ENCODE measurements around the gene KIFC3. TPM values are rescaled to one million over a fixed set of nuclear protein-coding genes. Genes with fewer than 3 reads are reported as not detected.

KIFC3 gene
- total RNA-seq, 4 donors from 2014 or later: 111 to 219 (median 153) TPM

DNA sequence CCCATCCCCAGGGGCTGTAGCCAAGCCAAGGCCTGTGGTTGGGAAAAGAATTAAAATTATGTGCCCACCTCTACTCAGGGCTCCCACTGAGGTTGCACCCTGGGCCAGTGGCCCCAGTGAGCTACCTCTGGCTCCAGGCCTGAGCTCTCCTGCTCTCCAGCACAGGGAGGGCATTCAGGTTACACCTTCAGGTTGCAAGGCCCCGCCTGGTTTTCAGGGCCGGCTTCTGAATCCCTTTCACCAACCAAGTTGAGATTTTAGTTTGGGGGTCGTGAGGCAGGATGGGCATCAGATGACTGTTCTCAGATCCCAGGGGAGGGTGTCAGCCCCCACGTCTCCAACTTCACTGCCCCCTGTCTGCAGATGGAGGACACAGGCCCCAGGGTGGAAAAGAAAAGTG, 74.7 kb downstream of the KIFC3 start:
- WGBS: 72% methylated on average over 4 of the region's 4 CpGs
- DNase-seq (ENCODE audit: low spot score in 2 of 2): no peak
- no peaks in the 10 kb centered on the region for H3K27me3 ChIP-seq

GRCh38 chr16:57726433-57726947, 75.8 kb downstream of the KIFC3 start:
- no peak for DNase-seq (ENCODE audit: low spot score in 2 of 2)
- H3K4me1 ChIP-seq: no peaks in the 10 kb centered on the region
- no peaks in the 10 kb centered on the region for H3K36me3 ChIP-seq
- 84% methylated on average over 7 of the region's 7 CpGs for WGBS
- H3K27me3 ChIP-seq: no peaks in the 10 kb centered on the region
- H3K9me3 ChIP-seq: no peaks in the 10 kb centered on the region
- no peak overlapping the region for H3K4me3 ChIP-seq
- TF ChIP-seq POLR2A (IDR thresholded peaks at IDR 0.05) (no peak), POLR2AphosphoS5 (IDR thresholded peaks at IDR 0.05) (no peak), EP300 (IDR thresholded peaks at IDR 0.05) (no peak)
- TF ChIP-seq, protein P1, sequence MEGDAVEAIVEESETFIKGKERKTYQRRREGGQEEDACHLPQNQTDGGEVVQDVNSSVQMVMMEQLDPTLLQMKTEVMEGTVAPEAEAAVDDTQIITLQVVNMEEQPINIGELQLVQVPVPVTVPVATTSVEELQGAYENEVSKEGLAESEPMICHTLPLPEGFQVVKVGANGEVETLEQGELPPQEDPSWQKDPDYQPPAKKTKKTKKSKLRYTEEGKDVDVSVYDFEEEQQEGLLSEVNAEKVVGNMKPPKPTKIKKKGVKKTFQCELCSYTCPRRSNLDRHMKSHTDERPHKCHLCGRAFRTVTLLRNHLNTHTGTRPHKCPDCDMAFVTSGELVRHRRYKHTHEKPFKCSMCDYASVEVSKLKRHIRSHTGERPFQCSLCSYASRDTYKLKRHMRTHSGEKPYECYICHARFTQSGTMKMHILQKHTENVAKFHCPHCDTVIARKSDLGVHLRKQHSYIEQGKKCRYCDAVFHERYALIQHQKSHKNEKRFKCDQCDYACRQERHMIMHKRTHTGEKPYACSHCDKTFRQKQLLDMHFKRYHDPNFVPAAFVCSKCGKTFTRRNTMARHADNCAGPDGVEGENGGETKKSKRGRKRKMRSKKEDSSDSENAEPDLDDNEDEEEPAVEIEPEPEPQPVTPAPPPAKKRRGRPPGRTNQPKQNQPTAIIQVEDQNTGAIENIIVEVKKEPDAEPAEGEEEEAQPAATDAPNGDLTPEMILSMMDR (IDR thresholded peaks at IDR 0.05): no peak
- H3K27ac ChIP-seq: no peak overlapping the region

More for the DNA sequence above, 74.7 kb downstream of the KIFC3 start:
- Histone ChIP-seq H3K9me3 (no peaks in the 10 kb centered on the region), H3K27ac (no peak overlapping the region), H3K4me3 (no peak overlapping the region), H3K36me3 (no peaks in the 10 kb centered on the region), H3K4me1 (no peaks in the 10 kb centered on the region)
- TF ChIP-seq, protein P1 (IDR thresholded peaks at IDR 0.05): no peak
- TF ChIP-seq EP300 (IDR thresholded peaks at IDR 0.05) (no peak), POLR2AphosphoS5 (IDR thresholded peaks at IDR 0.05) (no peak), POLR2A (IDR thresholded peaks at IDR 0.05) (no peak)

- Histone ChIP-seq H3K36me3 (no peaks in the 10 kb centered on the region), H3K27ac (no peak overlapping the region), H3K4me3 (no peak overlapping the region), H3K9me3 (no peaks in the 10 kb centered on the region), H3K27me3 (no peaks in the 10 kb centered on the region), H3K4me1 (no peaks in the 10 kb centered on the region)
- WGBS: 91% methylated on average over 28 of the region's 30 CpGs
- TF ChIP-seq POLR2A (IDR thresholded peaks at IDR 0.05) (no peak), POLR2AphosphoS5 (IDR thresholded peaks at IDR 0.05) (no peak), EP300 (IDR thresholded peaks at IDR 0.05) (no peak)
- TF ChIP-seq, protein P1 (IDR thresholded peaks at IDR 0.05): no peak
- no peak for DNase-seq (ENCODE audit: low spot score in 2 of 2)
These were observed 76.3 kb downstream of the KIFC3 start for GRCh38 chr16:57725976-57726375.

DNA sequence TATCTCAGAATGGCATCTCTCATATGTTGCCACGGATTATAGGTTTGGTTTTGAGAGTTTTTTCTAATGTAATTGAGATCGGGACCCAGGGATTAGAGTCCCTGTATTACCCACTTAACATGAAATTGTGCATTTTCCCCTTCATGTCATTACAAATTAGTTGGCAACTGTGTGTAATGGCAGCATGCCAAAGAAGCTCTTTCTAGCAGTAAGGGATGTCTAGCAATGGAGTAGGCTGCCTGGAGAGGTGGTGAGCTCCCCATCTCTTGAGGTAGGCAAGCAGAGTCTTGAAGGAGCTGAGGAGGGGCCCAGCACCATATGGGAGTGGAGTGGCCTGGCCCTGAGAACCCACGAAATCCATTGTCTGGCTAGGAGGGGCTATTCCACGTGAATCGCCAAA, 76.7 kb downstream of the KIFC3 start:
- no peak for TF ChIP-seq EP300 (IDR thresholded peaks at IDR 0.05)
- no peak for TF ChIP-seq POLR2A (IDR thresholded peaks at IDR 0.05)
- TF ChIP-seq POLR2AphosphoS5 (IDR thresholded peaks at IDR 0.05): no peak
- TF ChIP-seq, protein P1 (IDR thresholded peaks at IDR 0.05): no peak
- no peak for DNase-seq (ENCODE audit: low spot score in 2 of 2)
- Histone ChIP-seq H3K4me1 (no peaks in the 10 kb centered on the region), H3K4me3 (no peak overlapping the region), H3K27me3 (no peaks in the 10 kb centered on the region), H3K9me3 (no peaks in the 10 kb centered on the region), H3K27ac (no peak overlapping the region), H3K36me3 (no peaks in the 10 kb centered on the region)
- WGBS: 78% methylated on average over 4 of the region's 5 CpGs

DNA sequence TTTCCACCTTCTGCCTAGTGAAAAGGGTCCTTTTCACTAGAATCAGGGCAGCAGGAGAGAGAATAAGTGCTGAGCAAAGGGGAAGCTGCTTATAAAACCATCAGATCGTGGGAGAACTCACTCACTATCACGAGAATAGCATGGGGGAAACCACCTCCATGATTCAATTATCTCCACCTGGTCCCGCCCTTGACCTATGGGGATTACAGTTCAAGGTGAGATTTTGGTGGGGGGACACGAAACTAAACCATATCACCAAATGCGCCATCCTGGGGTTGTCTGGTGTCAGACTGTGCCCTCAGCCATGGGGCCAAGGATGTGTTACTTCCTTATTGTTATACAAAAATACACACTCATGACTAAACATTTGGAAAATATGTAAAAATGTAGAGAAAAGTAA, 77.1 kb downstream of the KIFC3 start:
- Histone ChIP-seq H3K27me3 (no peaks in the 10 kb centered on the region), H3K4me3 (no peak overlapping the region), H3K9me3 (no peaks in the 10 kb centered on the region), H3K36me3 (no peaks in the 10 kb centered on the region), H3K4me1 (no peaks in the 10 kb centered on the region), H3K27ac (no peak overlapping the region)
- WGBS: 69% methylated on average over 5 of the region's 5 CpGs
- TF ChIP-seq, protein P1 (IDR thresholded peaks at IDR 0.05): no peak
- no peak for TF ChIP-seq POLR2AphosphoS5 (IDR thresholded peaks at IDR 0.05)
- TF ChIP-seq EP300 (IDR thresholded peaks at IDR 0.05): no peak
- TF ChIP-seq POLR2A (IDR thresholded peaks at IDR 0.05): no peak
- no peak for DNase-seq (ENCODE audit: low spot score in 2 of 2)
